ENCODE data around the gene ALDH2.

DNA sequence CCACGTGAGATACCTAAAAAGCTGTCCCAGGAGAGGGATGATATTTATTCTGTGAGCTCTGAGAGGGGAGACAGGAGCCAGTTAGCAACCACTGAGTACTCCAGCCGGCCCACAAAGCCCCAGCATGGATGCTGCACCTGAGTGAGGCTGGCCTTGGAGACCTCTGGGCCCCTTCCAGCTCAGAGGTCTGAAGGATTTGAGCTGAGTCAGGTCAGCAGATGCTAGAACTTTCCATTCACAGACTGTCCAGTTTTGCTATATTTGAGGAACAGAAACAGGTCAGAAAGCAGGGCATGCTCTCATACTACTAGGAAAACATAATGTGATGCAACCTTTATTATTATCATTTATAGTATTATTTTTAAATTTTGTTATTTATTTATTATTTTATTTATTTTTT lies 60.3 kb downstream of the ALDH2 start:
- TF ChIP-seq EP300 (IDR thresholded peaks at IDR 0.05; ENCODE audit: borderline replicate concordance in 1 of 2, low read depth in 2 of 2, low read length in 2 of 2) (no peak), CTCF (IDR thresholded peaks at IDR 0.05; ENCODE audit: control extremely low read depth in 1 of 3, insufficient read depth in 1 of 3, low read depth in 1 of 3, low read length in 3 of 3) (no peak), EZH2 (IDR thresholded peaks at IDR 0.05; ENCODE audit: low read depth, low read length, severe bottlenecking) (no peak), YY1 (IDR thresholded peaks at IDR 0.05; ENCODE audit: low read depth, low read length) (no peak), SUZ12 (IDR thresholded peaks at IDR 0.05; ENCODE audit: low read length) (no peak), POLR2A (IDR thresholded peaks at IDR 0.05; ENCODE audit: control extremely low read depth in 1 of 2, low read depth in 2 of 2, low read length in 2 of 2) (no peak), SIN3A (conservative IDR thresholded peaks at IDR 0.05 in 1 of 2, IDR thresholded peaks at IDR 0.05 in 1 of 2; ENCODE audit: low read depth in 1 of 2, low read length in 2 of 2) (no peak), POLR2AphosphoS5 (IDR thresholded peaks at IDR 0.05; ENCODE audit: low read depth, low read length) (no peak), RBBP5 (IDR thresholded peaks at IDR 0.05; ENCODE audit: borderline replicate concordance, low read depth, low read length) (no peak), TAF1 (IDR thresholded peaks at IDR 0.05; ENCODE audit: low read depth, low read length) (no peak), CEBPB (IDR thresholded peaks at IDR 0.05; ENCODE audit: low read depth, low read length) (no peak), GTF2F1 (IDR thresholded peaks at IDR 0.05; ENCODE audit: borderline replicate concordance, low read depth, low read length) (no peak)
